HG02610 (cell line): Measurements from ENCODE around the gene PCK2.

Source experiments
- ATAC-seq: cut with Tn5 transposase; IDR thresholded peaks from one replicate; pipeline ENCODE4 v1.9.1; 2021; ENCODE audit warnings: mild to moderate bottlenecking, moderate library complexity; ENCODE audit not compliant: unreplicated experiment

The PCK2 gene

GRCh38 chr14:24135834-24136683 is 41.9 kb downstream of the PCK2 start, which contains the start of gene PSME1:
Gene PSME1, plus strand, starts transcription at chr14:24136194. Its CDS starts 69 bp downstream, at chr14:24136263.
- ATAC-seq, result peak; percentile 87

GRCh38 chr14:24136684-24137528 is 42.8 kb downstream of the PCK2 start:
- no peak for ATAC-seq

- ATAC-seq, result no peak
Observed at GRCh38 chr14:24137529-24138395, 43.7 kb downstream of the PCK2 start.

- no peak for ATAC-seq
Observed at GRCh38 chr14:24138396-24139271, 44.5 kb downstream of the PCK2 start.

GRCh38 chr14:24139272-24139934 is 45.3 kb downstream of the PCK2 start:
- no peak for ATAC-seq

- peak; percentile 88 for ATAC-seq
Observed at GRCh38 chr14:24141097-24141880, 47.2 kb downstream of the PCK2 start, which contains the start of gene EMC9. Gene EMC9, minus strand, starts transcription at chr14:24141591. Its CDS starts 287 bp downstream, at chr14:24141304.

GRCh38 chr14:24143511-24143910 is 49.4 kb downstream of the PCK2 start:
- ATAC-seq, result no peak

- no peak for ATAC-seq
Observed at GRCh38 chr14:24144451-24144850, 50.3 kb downstream of the PCK2 start.

- ATAC-seq, result no peak
Observed at GRCh38 chr14:24145219-24145618, 51.1 kb downstream of the PCK2 start.

- ATAC-seq, result no peak
Observed at GRCh38 chr14:24145690-24146452, 51.8 kb downstream of the PCK2 start.

- peak; percentile 66 for ATAC-seq
Observed at GRCh38 chr14:24146453-24146977, 52.4 kb downstream of the PCK2 start, which contains the start of gene PSME2. Gene PSME2, minus strand, starts transcription at chr14:24146610. Its CDS starts 29 bp downstream, at chr14:24146581.

- ATAC-seq, result peak; percentile 88
Observed at GRCh38 chr14:24146978-24147760, 53.1 kb downstream of the PCK2 start, which contains the start of gene RNF31. Gene RNF31, plus strand, starts transcription at chr14:24147498. Its CDS starts 201 bp downstream, at chr14:24147699.

GRCh38 chr14:24147761-24148428 is 53.8 kb downstream of the PCK2 start:
- no peak for ATAC-seq

- no peak for ATAC-seq
Observed at GRCh38 chr14:24149302-24149969, 55.3 kb downstream of the PCK2 start.

- no peak for ATAC-seq
Observed at GRCh38 chr14:24150061-24150460, 56.0 kb downstream of the PCK2 start.
